Heart left ventricle (tissue), 13 donors: ENCODE results near the gene HNF1A.

Experiments
- POLR2A ChIP-seq, 2 donors: fragments of 450-650 bp; IDR thresholded peaks; one replicate each; pipeline ENCODE4 v1.6.1; 2017; ENCODE audit warnings: antibody characterized with exemption in 2 of 2, mild to moderate bottlenecking in 2 of 2, moderate library complexity in 2 of 2
- TF ChIP-seq, protein P1 (sequence below), 12 donors: fragments of 200-600 bp; sonication (generic) in 4 of 12; IDR thresholded peaks; one replicate each; pipeline versions ENCODE4 v1.5.0 to v1.8.0; 2018 to 2022; ENCODE audit warnings: antibody characterized with exemption in 12 of 12, mild to moderate bottlenecking in 5 of 12
- donor health status: ischemic (EF 13 %, LVEDD 7.1; RV severe dilation, severe dysfunction).
- donor health status: DM: no; HTN: yes; CAD: no.
- donor health status: DM: no; HTN: no; CAD: no.
- donor health status: ischemic (EF 25% LVEDD 6.9; RV normal size, moderate dysfunction).
- donor health status: ischemic (EF 25% LVEDD 5.7; RV mildly dilated, moderate dysfunction).
- donor health status: ischemic (EF 35%, LVEDD 5.7; RV mildly dilated, moderate dysfunction).
- donor health status: nonischemic (EF 11% LVEDD 7.7; RV severe dilation, severe dysfunction).
- donor health status: DM: yes; HTN: yes; CAD: no.
- donor health status: PGD.
- donor health status: ischemic (EF 29% LVEDD 5.4; RV normal size, mild dysfunction).
- donor health status: nonischemic (EF 23%, LVEDD 6.1; RV moderate dilation, normal function).

- TF ChIP-seq, protein P1, sequence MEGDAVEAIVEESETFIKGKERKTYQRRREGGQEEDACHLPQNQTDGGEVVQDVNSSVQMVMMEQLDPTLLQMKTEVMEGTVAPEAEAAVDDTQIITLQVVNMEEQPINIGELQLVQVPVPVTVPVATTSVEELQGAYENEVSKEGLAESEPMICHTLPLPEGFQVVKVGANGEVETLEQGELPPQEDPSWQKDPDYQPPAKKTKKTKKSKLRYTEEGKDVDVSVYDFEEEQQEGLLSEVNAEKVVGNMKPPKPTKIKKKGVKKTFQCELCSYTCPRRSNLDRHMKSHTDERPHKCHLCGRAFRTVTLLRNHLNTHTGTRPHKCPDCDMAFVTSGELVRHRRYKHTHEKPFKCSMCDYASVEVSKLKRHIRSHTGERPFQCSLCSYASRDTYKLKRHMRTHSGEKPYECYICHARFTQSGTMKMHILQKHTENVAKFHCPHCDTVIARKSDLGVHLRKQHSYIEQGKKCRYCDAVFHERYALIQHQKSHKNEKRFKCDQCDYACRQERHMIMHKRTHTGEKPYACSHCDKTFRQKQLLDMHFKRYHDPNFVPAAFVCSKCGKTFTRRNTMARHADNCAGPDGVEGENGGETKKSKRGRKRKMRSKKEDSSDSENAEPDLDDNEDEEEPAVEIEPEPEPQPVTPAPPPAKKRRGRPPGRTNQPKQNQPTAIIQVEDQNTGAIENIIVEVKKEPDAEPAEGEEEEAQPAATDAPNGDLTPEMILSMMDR (IDR thresholded peaks at IDR 0.05) = no peak
- TF ChIP-seq POLR2A (IDR thresholded peaks at IDR 0.05) = no peak
Observed at GRCh38 chr12:120992989-120993388, 14.6 kb downstream of the HNF1A start.
